Ovary (tissue), 9 donors: ENCODE data around the gene PCSK5. TPM values are rescaled to one million over a fixed set of nuclear protein-coding genes. Genes with fewer than 3 reads are reported as not detected.

Experiments used
- DNase-seq, 5 donors: peaks; one replicate each; pipeline ENCODE4 v3.0.0-alpha.2; 2019 to 2020
- H3K27ac ChIP-seq, 2 donors: fragments of 200-600 bp; one replicate each; pipeline versions ENCODE4 v1.5.1 to v1.8.0; 2019 to 2022
- H3K27me3 ChIP-seq: fragments of 200-600 bp; one replicate; pipeline ENCODE4 v1.8.0; 2022
- H3K36me3 ChIP-seq: fragments of 200-600 bp; sonication (generic); one replicate; pipeline ENCODE4 v1.5.1; 2019
- H3K4me1 ChIP-seq: one replicate; pipeline ENCODE4 v1.8.1; 2013; ENCODE audit warnings: mild to moderate bottlenecking, moderate library complexity; ENCODE audit not compliant: insufficient read depth
- H3K4me3 ChIP-seq: fragments of 200-600 bp; sonication (generic); one replicate; pipeline ENCODE4 v1.5.1; 2017
- H3K9me3 ChIP-seq, 2 donors: fragments of 200-600 bp in 1 of 2; sonication (generic) in 1 of 2; one replicate each; pipeline versions ENCODE4 v1.5.1 to v1.8.1; 2013 to 2019; ENCODE audit warnings: mild to moderate bottlenecking in 1 of 2, moderate library complexity in 1 of 2
- CTCF ChIP-seq, 3 donors: fragments of 450-650 bp in 2 of 3; fragments of 200-600 bp in 1 of 3; IDR thresholded peaks; one replicate each; pipeline versions ENCODE4 v1.5.1 to v1.8.0; 2016 to 2022; ENCODE audit warnings: antibody characterized with exemption in 3 of 3, mild to moderate bottlenecking in 1 of 3
- EP300 ChIP-seq: sonication (generic); formaldehyde crosslinking; IDR thresholded peaks from one replicate; pipeline ENCODE4 v1.6.1; 2017; ENCODE audit warnings: antibody characterized with exemption
- POLR2A ChIP-seq: fragments of 450-650 bp; IDR thresholded peaks from one replicate; pipeline ENCODE4 v1.6.1; 2017; ENCODE audit warnings: antibody characterized with exemption, mild to moderate bottlenecking, moderate library complexity
- WGBS, 3 donors: extraction: QIAGEN DNeasy Blood & Tissue Kit in 1 of 3; methylation state at CpG; one replicate each; pipeline versions ENCODE4 v1.1.5 to v1.1.7; 2013 to 2017; 5-methylcytosine and 5-hydroxymethylcytosine counted together
- intact Hi-C, 4 donors: fragments of 100-400 bp; cut with DNase I; formaldehyde crosslinking; loops; one replicate each; pipeline versions ENCODE4 v1.11.0 to v1.15.1; 2022 to 2023
- polyA plus RNA-seq, 2 donors: library from polyadenylated mRNA; stranded (reverse); fragments of 200-250 nt in 1 of 2; fragments of 350-450 nt in 1 of 2; fragmentation: Illumina TruSeq in 1 of 2; extraction: RNeasy Lipid Tissue Mini Kit (QIAGEN cat#74804) in 1 of 2; gene quantifications; one replicate each; pipeline ENCODE4 v1.2.3, GENCODE V29; 2013 to 2014
- total RNA-seq, 7 donors: library from RNA; depleted of rRNA in 2 of 7; stranded (reverse); fragments of >200 nt in 2 of 7; fragmentation: NEBNext Ultra II Directional in 3 of 7; extraction: Animal tissue kit (Norgen Biotek cat#: 25700) in 3 of 7; gene quantifications; one replicate each; pipeline versions ENCODE4 v1.1.0 to v1.2.4, GENCODE V29; 2016 to 2023
- donor health status: DM: no; HTN: no; CAD: no; lungs with moderate emphysema.
- donor health status: DM: no; HTN: no; CAD: no.
- donor health status: Bipolar disorder and iron deficiency.
- donor health status: DM: yes; HTN: yes; CAD: no.
- donor health status: DM: no; HTN: no; CAD: no.
- donor health status: DM: yes; HTN: yes; CAD: no.

Gene PCSK5
- total and polyA plus RNA-seq, 9 donors, result 12.7 to 41.8 (median 28.3) TPM

GRCh38 chr9:76162751-76163500, 272.5 kb downstream of the PCSK5 start:
- Histone ChIP-seq H3K4me1 (peaks cover 13% of the 10 kb centered on the region), H3K36me3 (no peaks in the 10 kb centered on the region), H3K27ac (peak overlapping the region in 1 of 2 donors; percentile 75), H3K4me3 (no peak overlapping the region), H3K27me3 (no peaks in the 10 kb centered on the region), H3K9me3 (no peaks in the 10 kb centered on the region)
- peak; percentile 54 to 64 (median 60) for DNase-seq
- TF ChIP-seq POLR2A, result no peak
- TF ChIP-seq EP300, result no peak
- no peak for TF ChIP-seq CTCF (IDR thresholded peaks at IDR 0.05)
- intact Hi-C loops, result no loop called here
- 15 to 26% (median 21%) methylated on average over 11 of the region's 11 CpGs for WGBS, 3 donors

GRCh38 chr9:76166526-76166925, 276.1 kb downstream of the PCSK5 start:
- no peaks in the 10 kb centered on the region for H3K36me3 ChIP-seq
- TF ChIP-seq POLR2A (no peak), EP300 (no peak), CTCF (IDR thresholded peaks at IDR 0.05) (no peak)
- 53 to 71% (median 68%) methylated on average over 2 of the region's 2 CpGs for WGBS, 3 donors
- H3K4me3 ChIP-seq, result no peak overlapping the region
- intact Hi-C loops, result no loop called here
- no peaks in the 10 kb centered on the region for H3K9me3 ChIP-seq
- no peaks in the 10 kb centered on the region for H3K27me3 ChIP-seq
- DNase-seq, result no peak
- peaks cover 10% of the 10 kb centered on the region for H3K4me1 ChIP-seq
- H3K27ac ChIP-seq, result no peak overlapping the region

- DNase-seq, result no peak
- Histone ChIP-seq H3K9me3 (no peaks in the 10 kb centered on the region), H3K27ac (no peak overlapping the region), H3K4me1 (no peaks in the 10 kb centered on the region), H3K4me3 (no peak overlapping the region), H3K27me3 (no peaks in the 10 kb centered on the region), H3K36me3 (no peaks in the 10 kb centered on the region)
- TF ChIP-seq CTCF (IDR thresholded peaks at IDR 0.05) (no peak), EP300 (no peak), POLR2A (no peak)
- 24 to 65% (median 60%) methylated on average over 1 of the region's 1 CpG for WGBS, 3 donors
- intact Hi-C loops, result no loop called here
These were observed 285.7 kb downstream of the PCSK5 start for GRCh38 chr9:76176171-76176570.

GRCh38 chr9:76177931-76178330, 287.5 kb downstream of the PCSK5 start:
- Histone ChIP-seq H3K36me3 (no peaks in the 10 kb centered on the region), H3K27ac (no peak overlapping the region), H3K27me3 (no peaks in the 10 kb centered on the region), H3K4me3 (no peak overlapping the region), H3K9me3 (no peaks in the 10 kb centered on the region), H3K4me1 (no peaks in the 10 kb centered on the region)
- TF ChIP-seq EP300 (no peak), CTCF (IDR thresholded peaks at IDR 0.05) (no peak), POLR2A (no peak)
- 89 to 96% (median 93%) methylated on average over 5 of the region's 5 CpGs for WGBS, 3 donors
- intact Hi-C loops, result no loop called here
- no peak for DNase-seq
